Gastrocnemius medialis (tissue), 4 donors: ENCODE measurements around the gene WDR7.

Source experiments
- POLR2A ChIP-seq, 2 donors: fragments of 450-650 bp; IDR thresholded peaks; one replicate each; pipeline ENCODE4 v1.6.1; 2017; ENCODE audit warnings: antibody characterized with exemption in 2 of 2, mild to moderate bottlenecking in 2 of 2, moderate library complexity in 2 of 2
- TF ChIP-seq, protein P1 (sequence below), 5 experiments: fragments of 450-650 bp in 3 of 5; fragments of 200-600 bp in 2 of 5; sonication (generic) in 2 of 5; IDR thresholded peaks in 4 of 5; conservative IDR thresholded peaks in 1 of 5; 1 replicate in 4 of 5; 2 replicates in 1 of 5; pipeline ENCODE4 v1.5.1; 2016 to 2019; ENCODE audit warnings: antibody characterized with exemption in 5 of 5, mild to moderate bottlenecking in 3 of 5, moderate library complexity in 3 of 5

DNA sequence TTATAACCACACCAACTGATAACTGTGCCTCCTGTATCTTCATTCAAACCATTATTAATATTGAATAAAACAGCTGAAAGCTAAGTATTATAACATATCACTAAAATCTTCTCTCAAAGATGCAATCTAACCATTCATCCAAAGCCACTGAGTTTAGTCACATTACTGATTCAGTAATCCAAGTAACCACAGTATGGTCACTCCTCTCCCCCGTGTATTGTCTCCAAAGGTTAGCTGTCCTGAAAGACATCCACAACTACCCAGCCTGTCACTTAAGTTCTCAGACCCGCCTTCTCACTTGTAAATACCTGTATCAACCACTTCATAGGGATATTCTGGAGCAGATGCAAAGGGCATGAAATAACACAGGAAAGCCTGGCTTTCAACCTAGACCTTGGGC lies 282.3 kb downstream of the WDR7 start:
- TF ChIP-seq, protein P1, sequence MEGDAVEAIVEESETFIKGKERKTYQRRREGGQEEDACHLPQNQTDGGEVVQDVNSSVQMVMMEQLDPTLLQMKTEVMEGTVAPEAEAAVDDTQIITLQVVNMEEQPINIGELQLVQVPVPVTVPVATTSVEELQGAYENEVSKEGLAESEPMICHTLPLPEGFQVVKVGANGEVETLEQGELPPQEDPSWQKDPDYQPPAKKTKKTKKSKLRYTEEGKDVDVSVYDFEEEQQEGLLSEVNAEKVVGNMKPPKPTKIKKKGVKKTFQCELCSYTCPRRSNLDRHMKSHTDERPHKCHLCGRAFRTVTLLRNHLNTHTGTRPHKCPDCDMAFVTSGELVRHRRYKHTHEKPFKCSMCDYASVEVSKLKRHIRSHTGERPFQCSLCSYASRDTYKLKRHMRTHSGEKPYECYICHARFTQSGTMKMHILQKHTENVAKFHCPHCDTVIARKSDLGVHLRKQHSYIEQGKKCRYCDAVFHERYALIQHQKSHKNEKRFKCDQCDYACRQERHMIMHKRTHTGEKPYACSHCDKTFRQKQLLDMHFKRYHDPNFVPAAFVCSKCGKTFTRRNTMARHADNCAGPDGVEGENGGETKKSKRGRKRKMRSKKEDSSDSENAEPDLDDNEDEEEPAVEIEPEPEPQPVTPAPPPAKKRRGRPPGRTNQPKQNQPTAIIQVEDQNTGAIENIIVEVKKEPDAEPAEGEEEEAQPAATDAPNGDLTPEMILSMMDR (IDR thresholded peaks at IDR 0.05 in 4 of 5, conservative IDR thresholded peaks at IDR 0.05 in 1 of 5): no peak
- TF ChIP-seq POLR2A (IDR thresholded peaks at IDR 0.05): no peak
